Tibial nerve (tissue), 4 donors: ENCODE measurements around the gene CDX2. TPM values are rescaled to one million over a fixed set of nuclear protein-coding genes. Genes with fewer than 3 reads are reported as not detected.

Experiments
- DNase-seq, 2 donors: peaks; one replicate each; pipeline ENCODE4 v3.0.0-alpha.2; 2019; ENCODE audit warnings: low spot score in 2 of 2
- H3K27ac ChIP-seq, 4 donors: fragments of 200-600 bp; sonication (generic) in 3 of 4; one replicate each; pipeline ENCODE4 v1.5.1; 2017 to 2019; ENCODE audit warnings: mild to moderate bottlenecking in 1 of 4
- H3K27me3 ChIP-seq, 2 donors: fragments of 200-600 bp; sonication (generic) in 1 of 2; one replicate each; pipeline versions ENCODE4 v1.5.1 to v1.6.0; 2017 to 2019
- H3K36me3 ChIP-seq, 3 donors: fragments of 200-600 bp; sonication (generic); one replicate each; pipeline ENCODE4 v1.5.1; 2018 to 2019
- H3K4me1 ChIP-seq, 4 donors: fragments of 200-600 bp; sonication (generic) in 3 of 4; one replicate each; pipeline ENCODE4 v1.5.1; 2017 to 2019
- H3K4me3 ChIP-seq, 4 donors: fragments of 200-600 bp; sonication (generic) in 3 of 4; one replicate each; pipeline ENCODE4 v1.5.1; 2017 to 2019; ENCODE audit warnings: mild to moderate bottlenecking in 1 of 4, moderate library complexity in 1 of 4
- H3K9me3 ChIP-seq, 4 donors: fragments of 200-600 bp; sonication (generic) in 3 of 4; one replicate each; pipeline ENCODE4 v1.5.1; 2017 to 2019
- CTCF ChIP-seq, 5 experiments: fragments of 200-600 bp in 3 of 5; fragments of 450-650 bp in 2 of 5; sonication (generic) in 3 of 5; IDR thresholded peaks; one replicate each; pipeline ENCODE4 v1.5.1; 2016 to 2019; ENCODE audit warnings: antibody characterized with exemption in 5 of 5, mild to moderate bottlenecking in 3 of 5, moderate library complexity in 2 of 5
- EP300 ChIP-seq, 2 donors: sonication (generic); formaldehyde crosslinking; IDR thresholded peaks; one replicate each; pipeline ENCODE4 v1.6.1; 2017; ENCODE audit warnings: antibody characterized with exemption in 2 of 2, mild to moderate bottlenecking in 1 of 2
- POLR2A ChIP-seq, 2 donors: fragments of 450-650 bp; IDR thresholded peaks; one replicate each; pipeline ENCODE4 v1.6.1; 2017; ENCODE audit warnings: antibody characterized with exemption in 2 of 2, mild to moderate bottlenecking in 2 of 2, moderate library complexity in 2 of 2
- WGBS, 2 donors: methylation state at CpG; one replicate each; pipeline ENCODE4 v1.1.5; 2018; 5-methylcytosine and 5-hydroxymethylcytosine counted together
- total RNA-seq, 4 donors: library from RNA; depleted of rRNA; stranded (reverse); fragments of >200 nt; gene quantifications; one replicate each; pipeline ENCODE4 v1.1.0, GENCODE V29; 2016

The CDX2 gene
- total RNA-seq, 4 donors from 2014 or later = not detected

GRCh38 chr13:27933118-27933517 is 36.0 kb downstream of the CDX2 start:
- Histone ChIP-seq H3K36me3 (no peaks in the 10 kb centered on the region), H3K4me3 (no peak overlapping the region), H3K27me3 (peaks cover 0 to 53% of the 10 kb centered on the region in 2 donors), H3K4me1 (peaks cover 0 to 7% (median 0%) of the 10 kb centered on the region in 4 donors), H3K9me3 (peaks cover 0 to 4% (median 0%) of the 10 kb centered on the region in 4 donors), H3K27ac (no peak overlapping the region)
- 57 to 58% methylated on average over 1 of the region's 1 CpG for WGBS, 2 donors
- TF ChIP-seq EP300 (IDR thresholded peaks at IDR 0.05) = no peak
- TF ChIP-seq POLR2A (IDR thresholded peaks at IDR 0.05) = no peak
- no peak for TF ChIP-seq CTCF (IDR thresholded peaks at IDR 0.05)
- DNase-seq = no peak

GRCh38 chr13:27929868-27930267 is 39.2 kb downstream of the CDX2 start:
- Histone ChIP-seq H3K4me3 (no peak overlapping the region), H3K27me3 (peaks cover 0 to 85% of the 10 kb centered on the region in 2 donors), H3K9me3 (peaks cover 0 to 4% (median 0%) of the 10 kb centered on the region in 4 donors), H3K4me1 (peaks cover 0 to 23% (median 0%) of the 10 kb centered on the region in 4 donors), H3K36me3 (no peaks in the 10 kb centered on the region), H3K27ac (no peak overlapping the region)
- no peak for DNase-seq
- TF ChIP-seq CTCF (IDR thresholded peaks at IDR 0.05) (no peak), POLR2A (IDR thresholded peaks at IDR 0.05) (no peak), EP300 (IDR thresholded peaks at IDR 0.05) (no peak)

- Histone ChIP-seq H3K27ac (no peak overlapping the region), H3K9me3 (peaks cover 0 to 4% (median 0%) of the 10 kb centered on the region in 4 donors), H3K27me3 (peaks cover 0 to 93% of the 10 kb centered on the region in 2 donors), H3K4me3 (no peak overlapping the region), H3K4me1 (peaks cover 0 to 31% (median 0%) of the 10 kb centered on the region in 4 donors), H3K36me3 (no peaks in the 10 kb centered on the region)
- 5 to 9% methylated on average over 32 to 47 of the region's 48 CpGs for WGBS, 2 donors
- DNase-seq = no peak
- TF ChIP-seq POLR2A (IDR thresholded peaks at IDR 0.05) = no peak
- TF ChIP-seq CTCF (IDR thresholded peaks at IDR 0.05) = no peak
- TF ChIP-seq EP300 (IDR thresholded peaks at IDR 0.05) = no peak
Measured at GRCh38 chr13:27928805-27929753, 40.0 kb downstream of the CDX2 start.

GRCh38 chr13:27928353-27928804 is 40.7 kb downstream of the CDX2 start:
- no peak overlapping the region for H3K27ac ChIP-seq
- no peak for DNase-seq
- no peaks in the 10 kb centered on the region for H3K36me3 ChIP-seq
- TF ChIP-seq EP300 (IDR thresholded peaks at IDR 0.05) = no peak
- TF ChIP-seq POLR2A (IDR thresholded peaks at IDR 0.05) = no peak
- no peak for TF ChIP-seq CTCF (IDR thresholded peaks at IDR 0.05)
- H3K4me1 ChIP-seq = peaks cover 0 to 33% (median 0%) of the 10 kb centered on the region in 4 donors
- peaks cover 0 to 96% of the 10 kb centered on the region in 2 donors for H3K27me3 ChIP-seq
- H3K9me3 ChIP-seq = peaks cover 0 to 4% (median 0%) of the 10 kb centered on the region in 4 donors
- 0 to 5% methylated on average over 7 to 12 of the region's 26 CpGs for WGBS, 2 donors
- no peak overlapping the region for H3K4me3 ChIP-seq
